ENCODE data around the gene GPR146. TPM values are rescaled to one million over a fixed set of nuclear protein-coding genes. Genes with fewer than 3 reads are reported as not detected.

The GPR146 gene
- total and polyA plus RNA-seq, 2 of the 8 experiments (the other 6 are each of a cell fraction or from before 2014, with no cell fraction given), result 1.8 to 2.7 TPM

GRCh38 chr7:1090686-1091643, 46.6 kb downstream of the GPR146 start:
- H3K79me2 ChIP-seq (ENCODE audit: control insufficient read depth in 1 of 2, insufficient read depth in 2 of 2, low read length in 2 of 2), result peaks cover 0 to 2% of the 10 kb centered on the region in 2 experiments; a peak in 1 of 4 replicates
- peaks cover 2 to 19% (median 4%) of the 10 kb centered on the region in 4 experiments for H3K4me1 ChIP-seq (replicated peaks in 1 of 4; ENCODE audit: control insufficient read depth in 3 of 4, insufficient read depth in 4 of 4, low read length in 3 of 4)
- WGBS, 2 experiments (ENCODE audit: extremely low coverage in 1 of 2, insufficient coverage in 1 of 2, insufficient read length in 1 of 2, insufficient replicate concordance in 2 of 2, low coverage in 1 of 2, low lambda C conversion rate in 2 of 2, missing lambda C conversion rate in 1 of 2), result 92% methylated on average over 27 of the region's 28 CpGs; no CpG with 5 or more reads in 1 of the 2 experiments
- H2BK15ac ChIP-seq (ENCODE audit: low read length), result no peak overlapping the region
- no peak for FAIRE-seq
- H2BK5ac ChIP-seq (ENCODE audit: low read depth, low read length), result no peak overlapping the region
- H3K4me2 ChIP-seq (ENCODE audit: insufficient read depth in 1 of 2, low read depth in 2 of 2, low read length in 2 of 2), result no peak overlapping the region
- H3K14ac ChIP-seq (ENCODE audit: insufficient read length), result no peak overlapping the region
- POLR2A ChIA-PET (ENCODE audit: partially characterized antibody), result interaction anchor here (0.6 kb wide), 1 partner anchor 74 kb away, joined by 3 read pairs; no protein-coding TSS in a partner anchor
- H3K27me3 ChIP-seq (replicated peaks in 1 of 4; ENCODE audit: control insufficient read depth in 3 of 4, extremely low read depth in 1 of 4, insufficient read depth in 3 of 4, low read length in 3 of 4), result no peaks in the 10 kb centered on the region
- peaks cover under 1% of the 10 kb centered on the region; the same call in 1 of the 2 replicates for H3K79me1 ChIP-seq (ENCODE audit: low read depth, low read length)
- H3K23ac ChIP-seq (ENCODE audit: insufficient read length), result no peak overlapping the region
- peaks cover 2 to 22% of the 10 kb centered on the region in 2 experiments for H4K20me1 ChIP-seq (replicated peaks in 1 of 2; ENCODE audit: control insufficient read depth in 1 of 2, insufficient read depth in 2 of 2, low read length in 2 of 2)
- no peak overlapping the region for H3K9ac ChIP-seq (replicated peaks in 1 of 4; ENCODE audit: extremely low read depth in 1 of 4, low read depth in 3 of 4, low read length in 3 of 4)
- no peak overlapping the region for H3K56ac ChIP-seq (replicated peaks; ENCODE audit: insufficient read length, low read depth, low read length)
- no peak overlapping the region for H2BK20ac ChIP-seq (ENCODE audit: low read length)
- no peaks in the 10 kb centered on the region for H3K23me2 ChIP-seq (ENCODE audit: low read depth, low read length)
- no peak overlapping the region for H2BK12ac ChIP-seq (ENCODE audit: low read depth, low read length)
- peaks cover 0 to 4% (median 0%) of the 10 kb centered on the region in 4 experiments; a peak in 2 of 8 replicates for H3K36me3 ChIP-seq (ENCODE audit: control insufficient read depth in 2 of 4, insufficient read depth in 4 of 4, low read length in 3 of 4)
- DNase-seq (ENCODE audit: low read depth in 1 of 2, low spot score in 2 of 2), result no peak
- no peak overlapping the region for H4K5ac ChIP-seq (ENCODE audit: insufficient read length, low read depth, low read length)
- H3K27ac ChIP-seq (ENCODE audit: low read depth, low read length), result no peak overlapping the region
- H4K8ac ChIP-seq (ENCODE audit: extremely low read depth, insufficient read depth, low read length), result no peak overlapping the region
- H2AFZ ChIP-seq (ENCODE audit: low read length), result no peak overlapping the region
- no peak overlapping the region for H3K18ac ChIP-seq (ENCODE audit: extremely low read depth, low read length)
- no peak overlapping the region for H4K91ac ChIP-seq (replicated peaks; ENCODE audit: insufficient read length, low read length)
- H3K4me3 ChIP-seq (ENCODE audit: extremely low read depth in 1 of 4, insufficient read depth in 2 of 4, low read depth in 3 of 4, low read length in 4 of 4), result no peak overlapping the region
- no peak overlapping the region for H3K4ac ChIP-seq (replicated peaks; ENCODE audit: insufficient read length, low read depth, low read length)
- no peak overlapping the region for H2BK120ac ChIP-seq (replicated peaks; ENCODE audit: low read depth, low read length)
- CTCF ChIA-PET (ENCODE audit: partially characterized antibody), result interaction anchor here (0.6 to 5.6 kb wide), 16 partner anchors 9 to 1069 kb away, joined by 3 to 21 read pairs (median 4); no protein-coding TSS in a partner anchor
- no peaks in the 10 kb centered on the region for H3K9me3 ChIP-seq (ENCODE audit: insufficient read depth in 2 of 2, low read depth in 1 of 2, low read length in 1 of 2)
- H2AK5ac ChIP-seq (ENCODE audit: low read depth, low read length), result no peak overlapping the region
- TF ChIP-seq MAFK (IDR thresholded peaks at IDR 0.05; ENCODE audit: low read depth, low read length), result no peak
- no peak for TF ChIP-seq KDM4A (IDR thresholded peaks at IDR 0.05; ENCODE audit: low read depth, low read length, severe bottlenecking)
- TF ChIP-seq E2F6 (IDR thresholded peaks at IDR 0.05), result no peak
- no peak for TF ChIP-seq NANOG (IDR thresholded peaks at IDR 0.05; ENCODE audit: insufficient read depth, low read depth, low read length, poor library complexity, severe bottlenecking)
- TF ChIP-seq CEBPB (IDR thresholded peaks at IDR 0.05; ENCODE audit: low read depth, low read length), result no peak
- no peak for TF ChIP-seq BCL11A (IDR thresholded peaks at IDR 0.05; ENCODE audit: low read depth in 2 of 2, low read length in 2 of 2)
- no peak for TF ChIP-seq RBBP5 (IDR thresholded peaks at IDR 0.05; ENCODE audit: borderline replicate concordance, low read depth, low read length)
- no peak for TF ChIP-seq RXRA (IDR thresholded peaks at IDR 0.05; ENCODE audit: insufficient read depth, low read depth, low read length)
- TF ChIP-seq ASH2L (IDR thresholded peaks at IDR 0.05; ENCODE audit: low read length), result no peak
- TF ChIP-seq SP4 (IDR thresholded peaks at IDR 0.05; ENCODE audit: low read length), result no peak

All from H1 (cell line).